IMR-90 (cell line): ENCODE data around the gene ITPK1.

Experiments used
- BHLHE40 ChIP-seq: fragments of 150-350 bp; IDR thresholded peaks from 2 replicates; pipeline ENCODE4 v1.6.1; 2016; ENCODE audit warnings: mild to moderate bottlenecking, low read depth, low read length
- CEBPB ChIP-seq: IDR thresholded peaks from 2 replicates; pipeline ENCODE4 v1.6.1; 2012; ENCODE audit warnings: low read depth, low read length, improper control_type of control experiment
- CHD1 ChIP-seq: IDR thresholded peaks from 2 replicates; pipeline ENCODE4 v1.6.1; 2012; ENCODE audit warnings: low read depth, low read length, improper control_type of control experiment
- CTCF ChIP-seq: conservative IDR thresholded peaks from 2 replicates; pipeline ENCODE4 v1.5.1; 2012; ENCODE audit warnings: mild to moderate bottlenecking, low read depth, low read length, improper control_type of control experiment
- POLR2A ChIP-seq: IDR thresholded peaks from 2 replicates; pipeline ENCODE4 v1.6.1; 2012; ENCODE audit warnings: mild to moderate bottlenecking, low read depth, low read length
- RAD21 ChIP-seq: IDR thresholded peaks from 2 replicates; pipeline ENCODE4 v1.6.1; 2012; ENCODE audit warnings: low read length, improper control_type of control experiment
- RCOR1 ChIP-seq: IDR thresholded peaks from 2 replicates; pipeline ENCODE4 v1.6.1; 2012; ENCODE audit warnings: mild to moderate bottlenecking, low read length, improper control_type of control experiment; ENCODE audit not compliant: insufficient replicate concordance
- SMC3 ChIP-seq: fragments of 150-350 bp; IDR thresholded peaks from 2 replicates; pipeline ENCODE4 v1.6.1; 2016; ENCODE audit warnings: low read depth, mild to moderate bottlenecking, antibody characterized with exemption, low read length, moderate library complexity
- USF2 ChIP-seq: fragments of 150-350 bp; IDR thresholded peaks from 2 replicates; pipeline ENCODE4 v1.6.1; 2017; ENCODE audit warnings: mild to moderate bottlenecking, antibody characterized with exemption, low read length, low read depth

GRCh38 chr14:93103392-93104080 is 12.2 kb downstream of the ITPK1 start:
- no peak for TF ChIP-seq CTCF
- no peak for TF ChIP-seq BHLHE40
- no peak for TF ChIP-seq POLR2A
- no peak for TF ChIP-seq USF2
- no peak for TF ChIP-seq RAD21
- TF ChIP-seq CEBPB = no peak
- no peak for TF ChIP-seq SMC3
- TF ChIP-seq RCOR1 = no peak
- TF ChIP-seq CHD1 = no peak
